ENCODE data around the gene CPS1.

The CPS1 gene

DNA sequence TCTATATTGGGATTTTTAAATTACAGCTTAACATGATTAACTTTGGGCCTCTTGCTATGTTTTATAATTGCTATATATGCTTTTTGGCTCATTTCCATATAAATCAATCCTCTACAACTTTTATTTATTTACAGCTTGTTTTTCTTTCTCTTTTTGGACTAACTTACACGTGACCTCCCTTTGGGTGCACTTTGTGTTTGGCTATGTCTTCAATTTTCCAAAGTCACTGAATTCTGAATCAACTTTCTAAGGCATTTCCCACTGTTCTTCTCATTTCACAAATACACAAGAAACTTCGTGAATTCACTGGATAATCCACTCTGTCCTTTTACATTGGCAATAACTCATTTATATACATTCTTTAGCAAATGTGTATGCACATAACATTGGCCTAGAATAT lies 5.4 kb upstream of the CPS1 start:
- no peaks in the 10 kb centered on the region for H3K9me3 ChIP-seq (ENCODE audit: low read depth, low read length)
- no peaks in the 10 kb centered on the region for H3K36me3 ChIP-seq (ENCODE audit: insufficient read depth, low read length)
- no peak for DNase-seq (ENCODE audit: low read depth, low spot score)
- no peak overlapping the region for H3K9ac ChIP-seq (ENCODE audit: insufficient read length)
- no peak overlapping the region for H3K4me3 ChIP-seq
- TF ChIP-seq EZH2 (IDR thresholded peaks at IDR 0.05) (no peak), POLR2AphosphoS5 (IDR thresholded peaks at IDR 0.05; ENCODE audit: borderline replicate concordance, low read depth, low read length) (no peak), FOXP2 (optimal IDR thresholded peaks at IDR 0.05; ENCODE audit: control extremely low read depth, extremely low read length, insufficient read depth) (no peak)
- no peak overlapping the region for H3K27ac ChIP-seq

DNA sequence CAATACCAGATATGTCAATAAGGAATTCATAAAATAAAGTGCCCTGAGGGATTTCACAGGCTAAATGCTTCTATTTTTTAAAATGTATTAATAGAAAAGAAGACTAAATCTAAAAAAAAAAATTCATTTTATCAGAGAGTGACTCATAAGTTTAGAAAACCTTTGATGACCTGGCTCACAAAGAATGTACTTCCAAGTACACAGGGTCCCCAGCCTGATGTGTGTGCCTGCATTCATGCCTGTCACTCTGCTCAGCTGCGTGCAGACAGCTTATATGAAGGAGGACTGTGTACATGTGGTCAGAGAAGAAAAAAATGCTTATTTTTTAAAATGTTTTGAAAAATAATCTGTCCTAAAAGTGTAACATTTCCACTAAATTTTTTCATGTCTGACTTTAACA lies 3.0 kb upstream of the CPS1 start:
- TF ChIP-seq EZH2 (IDR thresholded peaks at IDR 0.05) (no peak), FOXP2 (optimal IDR thresholded peaks at IDR 0.05; ENCODE audit: control extremely low read depth, extremely low read length, insufficient read depth) (no peak), POLR2AphosphoS5 (IDR thresholded peaks at IDR 0.05; ENCODE audit: borderline replicate concordance, low read depth, low read length) (no peak)
- no peak overlapping the region for H3K4me3 ChIP-seq
- DNase-seq (ENCODE audit: low read depth, low spot score) = no peak
- no peaks in the 10 kb centered on the region for H3K36me3 ChIP-seq (ENCODE audit: insufficient read depth, low read length)
- H3K27ac ChIP-seq = no peak overlapping the region
- no peaks in the 10 kb centered on the region for H3K9me3 ChIP-seq (ENCODE audit: low read depth, low read length)
- H3K9ac ChIP-seq (ENCODE audit: insufficient read length) = no peak overlapping the region

GRCh38 chr2:210555555-210555954 lies 844 bp upstream of the CPS1 start:
- TF ChIP-seq POLR2AphosphoS5 (IDR thresholded peaks at IDR 0.05; ENCODE audit: borderline replicate concordance, low read depth, low read length) (no peak), FOXP2 (optimal IDR thresholded peaks at IDR 0.05; ENCODE audit: control extremely low read depth, extremely low read length, insufficient read depth) (no peak), EZH2 (IDR thresholded peaks at IDR 0.05) (no peak)
- H3K36me3 ChIP-seq (ENCODE audit: insufficient read depth, low read length) = no peaks in the 10 kb centered on the region
- no peak for DNase-seq (ENCODE audit: low read depth, low spot score)
- H3K9me3 ChIP-seq (ENCODE audit: low read depth, low read length) = no peaks in the 10 kb centered on the region
- H3K27ac ChIP-seq = no peak overlapping the region
- H3K4me3 ChIP-seq = no peak overlapping the region
- no peak overlapping the region for H3K9ac ChIP-seq (ENCODE audit: insufficient read length)

- Histone ChIP-seq H3K9ac (ENCODE audit: insufficient read length) (no peak overlapping the region), H3K27ac (no peak overlapping the region), H3K4me3 (no peak overlapping the region), H3K36me3 (ENCODE audit: insufficient read depth, low read length) (no peaks in the 10 kb centered on the region), H3K9me3 (ENCODE audit: low read depth, low read length) (no peaks in the 10 kb centered on the region)
- no peak for TF ChIP-seq POLR2AphosphoS5 (IDR thresholded peaks at IDR 0.05; ENCODE audit: borderline replicate concordance, low read depth, low read length)
- TF ChIP-seq FOXP2 (optimal IDR thresholded peaks at IDR 0.05; ENCODE audit: control extremely low read depth, extremely low read length, insufficient read depth) = no peak
- TF ChIP-seq EZH2 (IDR thresholded peaks at IDR 0.05) = no peak
- DNase-seq (ENCODE audit: low read depth, low spot score) = no peak
These were observed 1.3 kb downstream of the CPS1 start for GRCh38 chr2:210557721-210558120.

DNA sequence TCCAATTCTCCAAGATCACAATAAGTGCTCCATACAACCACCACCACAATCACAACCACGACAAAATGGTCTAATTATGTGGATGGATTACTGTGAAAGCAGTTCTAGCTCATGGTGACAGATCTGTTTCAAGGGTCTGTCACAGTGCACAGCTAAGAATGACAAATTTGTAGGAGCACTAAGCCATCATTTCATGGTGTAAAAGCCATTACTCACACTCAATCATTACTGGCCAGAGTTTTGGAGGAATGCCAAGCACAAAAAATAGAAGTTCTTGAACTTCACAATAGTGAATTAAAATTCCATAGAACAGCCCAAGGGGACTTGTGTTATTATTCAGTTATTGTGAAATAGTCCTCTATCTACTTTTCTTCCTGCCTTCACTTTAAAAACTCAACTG lies 2.3 kb downstream of the CPS1 start:
- Histone ChIP-seq H3K9ac (ENCODE audit: insufficient read length) (no peak overlapping the region), H3K4me3 (no peak overlapping the region), H3K36me3 (ENCODE audit: insufficient read depth, low read length) (no peaks in the 10 kb centered on the region), H3K27ac (no peak overlapping the region), H3K9me3 (ENCODE audit: low read depth, low read length) (no peaks in the 10 kb centered on the region)
- peak; percentile 81 for DNase-seq (ENCODE audit: low read depth, low spot score)
- TF ChIP-seq POLR2AphosphoS5 (IDR thresholded peaks at IDR 0.05; ENCODE audit: borderline replicate concordance, low read depth, low read length) = no peak; the same call in 1 of the 2 replicates

- Histone ChIP-seq H3K27ac (no peak overlapping the region), H3K36me3 (ENCODE audit: insufficient read depth, low read length) (no peaks in the 10 kb centered on the region), H3K9ac (ENCODE audit: insufficient read length) (no peak overlapping the region), H3K9me3 (ENCODE audit: low read depth, low read length) (no peaks in the 10 kb centered on the region), H3K4me3 (no peak overlapping the region)
- no peak for DNase-seq (ENCODE audit: low read depth, low spot score)
- TF ChIP-seq EZH2 (IDR thresholded peaks at IDR 0.05) = no peak
- TF ChIP-seq FOXP2 (optimal IDR thresholded peaks at IDR 0.05; ENCODE audit: control extremely low read depth, extremely low read length, insufficient read depth) = no peak
- no peak for TF ChIP-seq POLR2AphosphoS5 (IDR thresholded peaks at IDR 0.05; ENCODE audit: borderline replicate concordance, low read depth, low read length)
These were observed 2.8 kb downstream of the CPS1 start for GRCh38 chr2:210559182-210559581.

GRCh38 chr2:210561475-210561874 lies 5.1 kb downstream of the CPS1 start:
- H3K9ac ChIP-seq (ENCODE audit: insufficient read length) = no peak overlapping the region
- no peak for TF ChIP-seq FOXP2 (optimal IDR thresholded peaks at IDR 0.05; ENCODE audit: control extremely low read depth, extremely low read length, insufficient read depth)
- H3K27ac ChIP-seq = peak overlapping the region; percentile 90; the same call in 1 of the 2 replicates
- H3K36me3 ChIP-seq (ENCODE audit: insufficient read depth, low read length) = no peaks in the 10 kb centered on the region
- no peak overlapping the region for H3K4me3 ChIP-seq
- DNase-seq (ENCODE audit: low read depth, low spot score) = no peak
- no peaks in the 10 kb centered on the region for H3K9me3 ChIP-seq (ENCODE audit: low read depth, low read length)

DNA sequence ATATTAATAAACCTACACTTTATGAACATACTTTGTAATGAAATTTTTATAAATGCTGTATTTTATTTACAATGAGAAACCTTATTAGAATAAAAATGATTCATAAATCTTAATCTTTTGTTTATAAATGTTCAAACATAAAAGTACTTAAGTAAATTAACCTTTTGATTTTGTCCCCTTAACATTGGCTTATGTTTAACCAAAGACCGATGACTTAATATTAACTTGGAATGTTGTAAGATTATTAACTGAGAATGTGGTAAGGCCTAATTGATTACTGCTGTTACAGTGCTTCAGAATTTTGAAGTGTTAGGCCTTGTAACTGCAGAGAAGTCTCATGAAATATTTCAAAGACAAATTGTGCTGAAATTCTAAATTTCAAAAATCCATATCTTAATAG lies 5.7 kb downstream of the CPS1 start:
- TF ChIP-seq FOXP2 (optimal IDR thresholded peaks at IDR 0.05; ENCODE audit: control extremely low read depth, extremely low read length, insufficient read depth) (no peak), POLR2AphosphoS5 (IDR thresholded peaks at IDR 0.05; ENCODE audit: borderline replicate concordance, low read depth, low read length) (no peak), EZH2 (IDR thresholded peaks at IDR 0.05) (no peak)
- Histone ChIP-seq H3K9me3 (ENCODE audit: low read depth, low read length) (no peaks in the 10 kb centered on the region), H3K27ac (peak overlapping the region; percentile 90), H3K36me3 (ENCODE audit: insufficient read depth, low read length) (no peaks in the 10 kb centered on the region), H3K9ac (ENCODE audit: insufficient read length) (peak overlapping the region; percentile 17), H3K4me3 (peak overlapping the region; percentile 36)
- DNase-seq (ENCODE audit: low read depth, low spot score) = no peak

DNA sequence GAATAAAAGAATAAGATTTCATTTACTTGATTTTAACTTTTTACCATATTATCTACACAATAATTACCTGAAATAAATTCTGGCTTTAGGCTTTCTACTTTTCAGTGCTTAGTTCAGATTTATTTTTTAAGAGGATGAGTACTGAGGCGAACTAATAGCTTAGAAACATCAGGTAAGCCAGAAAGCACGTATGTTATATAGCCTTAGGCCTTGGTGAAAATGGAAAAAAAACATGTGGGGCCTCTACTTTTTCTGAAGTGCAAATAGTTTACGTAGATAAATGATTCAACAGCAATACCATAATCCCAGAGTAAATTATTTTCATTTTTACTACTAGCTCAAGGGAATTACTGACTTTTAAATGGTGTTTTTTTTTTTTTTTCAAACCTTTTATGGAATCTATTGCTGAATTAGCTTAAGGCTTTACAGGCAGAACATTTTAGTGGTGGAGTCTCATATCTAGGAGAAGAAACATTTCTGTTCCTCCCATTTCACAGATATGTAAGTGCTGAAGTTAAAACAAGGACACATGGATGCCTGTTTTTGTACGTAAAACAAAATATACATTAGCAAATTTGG lies 6.2 kb downstream of the CPS1 start:
- peak overlapping the region; percentile 17 for H3K9ac ChIP-seq (ENCODE audit: insufficient read length)
- peak overlapping the region; percentile 90 for H3K27ac ChIP-seq
- no peaks in the 10 kb centered on the region for H3K36me3 ChIP-seq (ENCODE audit: insufficient read depth, low read length)
- no peak for TF ChIP-seq POLR2AphosphoS5 (IDR thresholded peaks at IDR 0.05; ENCODE audit: borderline replicate concordance, low read depth, low read length)
- peak overlapping the region; percentile 36 for H3K4me3 ChIP-seq
- no peak for DNase-seq (ENCODE audit: low read depth, low spot score)
- no peaks in the 10 kb centered on the region for H3K9me3 ChIP-seq (ENCODE audit: low read depth, low read length)

Measured in SK-N-MC (cell line).